ENCODE measurements around the gene ZNF165.

The ZNF165 gene

GRCh38 chr6:28124350-28124970 lies 44.1 kb downstream of the ZNF165 start, which contains the start of gene ZSCAN16:
Gene ZSCAN16, plus strand, starts transcription at chr6:28124609. Its CDS starts 835 bp downstream, at chr6:28125444.
- peak; percentile 73 for DNase-seq

- no peak for DNase-seq
These were observed 44.6 kb downstream of the ZNF165 start for GRCh38 chr6:28124971-28125353.

- DNase-seq, result no peak
These were observed 45.0 kb downstream of the ZNF165 start for GRCh38 chr6:28125401-28125800.

- DNase-seq, result peak; percentile 10
These were observed 53.6 kb downstream of the ZNF165 start for GRCh38 chr6:28134015-28134414.

- no peak for DNase-seq
These were observed 54.3 kb downstream of the ZNF165 start for GRCh38 chr6:28134716-28135115.

DNA sequence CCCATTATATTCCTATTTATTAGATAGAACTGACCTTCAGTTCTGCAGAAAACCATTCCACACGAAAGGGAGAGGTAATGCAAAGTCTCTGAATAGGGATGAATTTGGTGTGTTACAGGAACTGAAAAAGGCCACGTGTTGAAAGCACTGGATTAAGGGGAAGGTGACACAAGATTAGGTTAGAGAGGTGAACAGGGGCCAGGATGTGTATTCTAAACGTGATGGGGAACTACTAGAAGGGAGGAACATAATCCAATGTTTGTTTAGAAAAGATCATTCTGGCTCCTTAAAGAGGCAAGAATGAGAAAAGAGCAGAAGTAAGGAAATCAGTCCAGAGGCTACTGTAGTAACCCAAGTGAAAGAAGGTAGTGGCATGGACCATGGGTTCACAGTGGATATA lies 55.0 kb downstream of the ZNF165 start:
- DNase-seq, result no peak

DNA sequence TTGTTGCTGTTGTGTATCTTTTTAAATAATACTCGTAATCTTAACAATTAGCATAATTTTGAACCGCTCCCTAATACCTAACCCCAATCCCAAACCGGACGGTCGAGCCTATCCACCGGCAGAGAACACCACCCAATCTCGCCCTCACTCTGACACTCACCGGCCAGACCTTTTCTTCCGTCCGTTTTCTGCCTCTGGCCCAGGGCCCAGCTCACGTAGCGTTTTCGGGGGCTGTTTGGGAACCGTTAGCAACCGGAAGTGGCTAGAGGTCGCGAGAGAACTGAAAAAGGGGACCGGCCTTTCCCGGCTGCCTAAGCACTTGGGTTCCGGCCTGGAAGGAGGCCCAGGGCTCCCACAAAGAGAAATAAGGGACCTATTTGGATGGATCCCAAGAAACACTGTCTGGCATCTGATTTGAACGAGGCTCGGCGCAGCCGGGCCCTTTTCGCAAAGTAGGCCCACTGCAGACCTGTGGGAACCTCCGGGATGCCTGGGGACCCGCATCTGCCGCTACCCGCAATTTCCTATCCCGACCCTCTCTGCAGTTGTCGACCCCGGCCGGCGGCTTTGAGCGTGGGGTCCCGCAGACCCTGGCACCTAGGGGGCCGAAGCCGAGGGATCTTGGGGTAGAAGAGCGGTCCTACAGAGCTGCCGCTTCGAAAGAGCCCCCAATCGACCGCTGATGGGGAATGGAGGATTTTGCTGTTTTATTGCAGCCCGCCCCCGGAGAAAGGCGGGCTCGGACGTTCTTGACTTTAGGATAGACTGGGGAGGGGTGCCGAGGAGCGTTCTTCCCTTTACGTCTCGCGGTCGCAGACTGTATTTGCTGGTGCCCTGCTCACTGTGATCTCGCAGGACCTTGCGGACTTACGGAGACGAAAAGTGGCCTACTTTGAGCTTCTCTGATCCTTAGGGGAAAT lies 56.5 kb downstream of the ZNF165 start:
- peak; percentile 44 for DNase-seq

DNA sequence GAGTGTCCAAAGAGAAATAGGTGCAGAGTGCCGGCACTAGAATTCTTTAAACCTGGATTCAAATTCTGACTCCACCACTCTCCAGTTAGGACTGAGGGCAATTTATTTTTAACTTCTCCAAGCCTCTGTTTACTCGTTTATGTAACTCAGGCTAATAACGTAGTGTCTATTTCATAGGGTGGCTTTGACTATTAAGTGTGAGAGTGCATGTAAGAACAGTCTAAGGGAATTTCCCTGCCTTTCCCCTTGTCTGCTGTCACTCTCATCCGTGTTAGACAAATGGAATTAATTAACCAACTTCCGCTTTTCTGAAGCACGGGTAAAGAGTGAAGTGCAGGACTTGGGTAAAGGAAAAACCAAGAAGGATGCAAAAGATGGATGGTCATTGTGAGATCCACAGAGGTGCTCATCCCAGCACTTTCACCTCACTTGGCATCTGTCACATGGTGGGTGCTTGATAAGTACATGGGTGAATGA lies 57.2 kb downstream of the ZNF165 start:
- no peak for DNase-seq
